ENCODE data around the gene ZNF750.

DNA sequence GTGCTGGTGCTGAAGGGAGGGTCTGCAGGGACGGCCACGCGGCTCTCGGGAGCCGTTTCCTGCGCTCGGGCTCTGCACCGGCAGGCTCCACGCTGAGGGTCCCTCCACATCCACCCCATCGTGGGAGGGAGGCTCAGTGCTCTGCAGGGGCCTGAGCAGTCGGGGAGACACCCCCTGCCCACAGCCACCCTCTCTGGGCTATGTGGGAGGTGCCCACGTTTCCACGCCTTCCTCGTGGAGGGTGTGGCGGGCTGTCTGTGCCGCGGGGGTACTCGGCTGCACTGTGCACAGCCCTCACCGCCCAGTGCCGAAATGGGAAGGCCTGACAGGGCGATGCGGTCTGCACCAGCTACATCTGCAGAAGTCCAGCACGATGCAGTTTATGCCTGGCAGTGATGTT lies 25.5 kb upstream of the ZNF750 start:
- TF ChIP-seq EZH2phosphoT487 (IDR thresholded peaks at IDR 0.05; ENCODE audit: unreplicated experiment) (no peak), POLR2AphosphoS5 (IDR thresholded peaks at IDR 0.05; ENCODE audit: low read depth) (no peak), CTCF (conservative IDR thresholded peaks at IDR 0.05; ENCODE audit: low read depth in 2 of 2) (no peak), EZH2 (IDR thresholded peaks at IDR 0.05; ENCODE audit: low read depth, unreplicated experiment) (no peak), JUNB (IDR thresholded peaks at IDR 0.05; ENCODE audit: unreplicated experiment) (no peak), NANOG (IDR thresholded peaks at IDR 0.05; ENCODE audit: borderline replicate concordance) (no peak)

Data from GM23338 (cell line).